GM18858 (cell line): ENCODE data around the gene GET4.
A peak's percentile ranks its signal among the peaks of the same experiment; 100 is the strongest.
"Not testable (repeated sequence)": the region's sequence is repeated elsewhere in the genome, so short reads cannot be mapped to it uniquely, and the experiment has no call there.

Experiments used
- ATAC-seq: cut with Tn5 transposase; IDR thresholded peaks from one replicate; pipeline ENCODE4 v1.9.1; 2021; ENCODE audit not compliant: unreplicated experiment

Gene GET4

DNA sequence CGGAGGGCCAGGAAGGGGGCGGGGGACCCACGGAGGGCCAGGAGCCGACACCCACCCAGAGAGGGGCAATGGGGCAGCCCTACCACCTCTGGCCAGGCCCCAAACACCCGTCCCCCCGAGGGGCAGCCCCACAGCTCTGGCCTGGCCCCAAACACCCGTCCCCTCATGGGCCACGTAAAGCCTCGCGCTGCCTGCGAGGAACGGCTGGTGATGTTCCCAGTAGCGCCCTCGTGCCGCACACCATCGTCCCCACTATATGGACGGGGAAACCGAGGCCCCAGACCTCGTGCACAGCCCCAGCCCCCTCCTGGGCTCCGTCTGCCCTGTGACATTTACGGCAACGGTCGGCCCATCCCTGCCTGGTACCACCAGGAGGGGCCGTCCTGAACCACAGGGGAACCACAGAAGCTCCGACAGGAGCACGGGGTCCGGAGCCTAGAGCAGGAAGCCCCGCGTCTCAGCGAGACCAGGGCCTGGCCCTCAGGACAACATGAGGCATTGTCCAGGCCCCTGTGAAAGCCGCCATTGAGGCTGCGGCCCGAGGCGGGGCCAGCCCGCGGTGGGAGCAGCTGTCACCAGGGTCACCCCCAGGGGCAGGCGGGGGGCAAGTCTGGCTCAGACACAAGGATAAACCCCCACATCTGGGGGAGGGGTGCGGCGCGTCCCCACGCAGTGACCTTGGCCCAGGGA, 35.6 kb downstream of the GET4 start:
- ATAC-seq = no peak

DNA sequence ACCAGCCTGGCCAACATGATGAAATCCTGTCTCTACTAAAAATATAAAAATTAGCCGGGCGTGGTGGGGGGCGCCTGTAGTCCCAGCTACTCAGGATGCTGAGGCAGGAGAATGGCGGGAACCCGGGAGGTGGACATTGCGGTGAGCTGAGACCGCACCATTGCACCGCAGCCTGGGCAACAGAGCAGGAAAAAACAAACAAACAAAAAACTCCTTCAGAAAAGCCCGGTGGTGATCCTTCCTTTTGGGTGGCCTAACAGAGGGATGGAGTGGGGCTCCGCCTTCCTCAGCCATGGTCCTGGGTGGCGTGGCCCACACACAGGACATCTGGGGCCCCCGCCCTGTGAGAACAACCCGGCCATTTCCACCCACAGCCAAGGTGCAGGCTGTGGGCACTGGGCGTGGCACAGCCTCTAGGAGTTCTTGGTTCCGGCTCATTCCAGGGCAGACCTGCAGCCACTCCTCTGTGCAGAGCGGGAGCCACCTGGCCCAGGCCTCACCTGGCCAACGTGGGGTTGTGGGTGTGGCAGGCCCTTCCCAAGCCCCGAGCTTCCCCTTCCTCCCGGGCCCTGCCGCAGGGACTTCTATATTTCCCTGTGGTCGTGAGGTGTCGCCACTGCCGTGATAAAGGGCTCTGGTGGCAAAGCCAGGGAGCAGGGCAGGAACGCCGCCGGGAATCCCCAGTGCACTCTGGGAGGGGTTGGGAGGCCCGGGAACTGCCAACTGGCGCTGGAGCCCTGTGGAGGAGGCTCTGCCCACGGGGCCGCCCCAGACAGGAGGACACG, 37.6 kb downstream of the GET4 start:
- ATAC-seq = no peak

DNA sequence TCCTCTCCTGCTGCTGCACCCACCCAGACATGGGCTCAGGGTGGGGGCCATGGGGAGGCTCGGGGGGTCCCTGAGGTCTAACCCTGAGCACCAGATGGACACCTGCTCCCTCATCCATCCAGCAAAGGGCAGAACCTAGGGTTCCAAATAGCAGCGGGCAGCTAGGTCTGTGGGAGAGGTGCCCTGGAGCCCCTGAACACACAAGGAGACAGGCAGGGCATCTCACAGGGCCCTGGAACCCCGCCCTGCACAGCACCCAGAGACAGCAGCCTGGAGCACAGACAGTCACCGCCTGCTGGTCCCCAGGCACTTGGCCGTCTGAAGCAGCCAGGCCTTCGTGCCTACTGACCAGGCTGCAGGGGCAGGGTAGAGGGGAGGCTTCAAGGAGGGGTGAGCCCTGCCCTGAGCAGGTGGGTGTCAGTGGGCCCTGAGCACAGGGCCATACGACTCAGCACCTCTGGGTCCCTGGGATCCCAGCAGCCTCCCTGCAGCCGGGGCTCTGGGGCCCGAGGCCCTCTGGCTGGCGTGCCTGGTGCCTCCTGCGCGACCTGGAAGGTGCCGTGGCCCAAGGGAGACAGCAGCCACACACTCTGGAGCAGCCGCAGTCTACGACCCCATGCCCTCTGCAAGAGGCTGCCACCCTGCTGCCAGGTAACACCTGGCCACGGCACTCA, 38.3 kb downstream of the GET4 start:
- ATAC-seq = no peak

DNA sequence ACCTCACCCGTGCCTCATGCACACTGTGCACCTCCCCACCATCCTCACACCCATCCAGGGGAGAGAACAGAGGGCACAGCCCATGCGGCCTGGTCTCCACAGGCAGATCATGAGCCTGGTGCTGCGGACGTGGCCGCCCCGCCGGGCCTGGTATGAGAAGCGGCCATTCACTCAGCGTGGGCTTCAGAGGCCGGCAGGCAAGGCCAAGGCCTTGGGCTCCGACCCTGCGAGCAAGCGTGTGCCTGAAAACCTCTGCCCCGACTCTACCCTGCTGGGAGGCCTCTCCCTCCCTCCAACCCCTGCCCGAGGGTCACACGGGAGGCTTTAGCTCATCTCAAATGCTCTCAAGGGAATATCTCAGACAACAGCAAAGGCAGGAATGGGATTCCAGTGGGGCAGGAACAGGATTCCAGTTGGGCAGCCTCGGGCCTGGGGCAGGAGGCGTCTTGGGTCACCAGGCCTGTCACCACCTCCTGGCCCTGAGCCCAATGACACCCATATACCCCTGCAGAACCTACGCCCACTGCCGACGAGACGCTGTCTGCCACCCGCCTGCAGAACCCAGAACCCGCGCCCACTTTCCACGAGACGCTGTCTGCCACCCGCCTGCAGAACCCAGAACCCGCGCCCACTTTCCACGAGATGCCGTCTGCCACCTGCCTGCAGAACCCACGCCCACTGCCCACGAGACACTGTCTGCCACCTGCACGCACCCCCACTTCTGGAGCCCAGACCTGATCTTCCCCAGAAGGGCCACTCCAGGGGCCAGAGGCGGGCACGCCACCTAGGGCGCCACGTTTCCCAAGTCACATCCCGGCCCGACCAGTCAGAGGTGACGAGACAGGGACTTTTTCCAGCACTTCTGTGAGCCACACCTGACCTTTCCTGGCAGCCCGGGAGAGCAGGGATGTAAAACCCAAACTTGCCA, 39.2 kb downstream of the GET4 start:
- ATAC-seq = no peak

DNA sequence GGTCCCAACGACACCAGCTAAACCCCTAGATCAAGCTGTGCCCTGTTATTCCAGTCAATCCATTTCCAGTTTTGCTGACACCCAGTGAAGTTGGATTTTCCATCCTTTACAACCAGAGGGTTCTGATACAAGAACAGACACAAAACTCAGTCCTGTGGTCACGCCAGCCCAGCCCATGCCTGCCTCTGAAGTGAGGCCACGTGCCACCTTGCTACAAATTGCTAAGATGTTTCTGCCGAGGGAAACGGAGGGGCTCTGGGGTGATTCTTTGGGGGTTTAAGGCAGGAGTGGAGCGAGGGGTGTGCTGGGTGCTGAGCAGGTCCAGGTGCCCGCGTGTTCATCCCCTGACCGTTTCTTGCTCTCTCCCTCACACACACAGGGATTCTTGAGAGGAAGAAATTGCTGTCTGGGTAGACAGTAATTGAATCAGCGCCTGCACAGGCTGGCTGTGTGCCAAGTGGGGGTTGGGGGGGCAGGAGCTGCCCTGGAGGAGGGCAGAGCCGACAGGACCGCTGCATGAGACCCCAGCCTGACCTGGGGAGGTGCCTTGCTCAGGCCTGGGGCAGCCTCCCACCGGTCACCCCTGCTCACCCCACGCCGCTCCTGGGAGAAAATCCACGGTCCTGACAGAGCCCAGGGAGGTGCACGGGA, 40.1 kb downstream of the GET4 start:
- ATAC-seq = no peak

DNA sequence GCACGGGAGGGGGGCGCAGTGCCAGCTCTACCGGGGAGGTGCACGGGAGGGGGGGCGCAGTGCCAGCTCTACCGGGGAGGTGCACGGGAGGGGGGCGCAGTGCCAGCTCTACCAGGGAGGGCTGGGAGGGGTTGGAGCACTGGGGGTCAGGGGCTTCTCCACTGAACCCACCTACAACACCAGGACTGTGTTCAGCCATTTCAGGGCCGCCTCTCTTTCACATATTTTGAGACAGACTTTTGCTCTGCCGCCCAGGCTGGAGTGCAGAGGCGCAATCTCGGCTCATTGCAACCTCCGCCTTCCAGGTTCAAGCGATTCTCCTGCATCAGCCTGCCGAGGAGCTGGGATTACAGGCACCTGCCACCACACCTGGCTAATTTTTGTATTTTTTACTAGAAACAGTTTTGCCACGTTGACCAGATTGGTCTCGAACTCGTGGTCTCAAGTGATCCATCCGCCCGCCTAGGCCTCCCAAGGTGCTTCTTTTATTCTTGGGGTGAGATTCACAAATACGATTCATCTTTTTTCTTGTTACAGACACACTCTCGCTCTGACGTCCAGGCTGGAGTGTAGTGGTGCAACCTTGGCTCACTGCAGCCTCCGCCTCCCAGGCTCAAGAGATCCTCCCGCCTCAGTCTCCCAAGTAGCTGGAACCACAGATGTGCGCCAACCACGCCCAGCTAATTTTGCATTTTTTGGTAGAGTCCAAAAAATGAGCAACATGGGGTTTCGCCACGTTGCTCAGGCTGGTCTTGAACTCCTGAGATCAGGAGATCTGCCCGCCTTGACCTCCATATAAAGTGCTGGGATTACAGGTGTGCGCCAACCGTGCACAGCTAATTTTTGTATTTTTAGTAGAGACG, 41.1 kb downstream of the GET4 start:
- no peak for ATAC-seq

DNA sequence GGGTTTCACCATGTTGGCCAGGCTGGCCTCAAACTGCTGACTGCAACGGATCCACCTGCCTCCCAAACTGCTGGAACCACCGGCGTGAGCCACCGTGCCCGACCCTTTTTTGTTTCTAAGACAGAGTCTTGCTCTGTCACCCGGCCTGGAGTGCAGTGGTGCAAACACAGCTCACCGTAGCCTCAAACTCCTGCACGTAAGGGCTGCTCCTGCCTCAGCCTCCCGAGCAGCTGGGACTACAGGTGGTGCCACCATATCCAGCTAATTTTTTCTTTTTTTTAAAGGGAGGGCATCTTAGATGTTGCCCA, 41.7 kb downstream of the GET4 start:
- ATAC-seq = no peak

DNA sequence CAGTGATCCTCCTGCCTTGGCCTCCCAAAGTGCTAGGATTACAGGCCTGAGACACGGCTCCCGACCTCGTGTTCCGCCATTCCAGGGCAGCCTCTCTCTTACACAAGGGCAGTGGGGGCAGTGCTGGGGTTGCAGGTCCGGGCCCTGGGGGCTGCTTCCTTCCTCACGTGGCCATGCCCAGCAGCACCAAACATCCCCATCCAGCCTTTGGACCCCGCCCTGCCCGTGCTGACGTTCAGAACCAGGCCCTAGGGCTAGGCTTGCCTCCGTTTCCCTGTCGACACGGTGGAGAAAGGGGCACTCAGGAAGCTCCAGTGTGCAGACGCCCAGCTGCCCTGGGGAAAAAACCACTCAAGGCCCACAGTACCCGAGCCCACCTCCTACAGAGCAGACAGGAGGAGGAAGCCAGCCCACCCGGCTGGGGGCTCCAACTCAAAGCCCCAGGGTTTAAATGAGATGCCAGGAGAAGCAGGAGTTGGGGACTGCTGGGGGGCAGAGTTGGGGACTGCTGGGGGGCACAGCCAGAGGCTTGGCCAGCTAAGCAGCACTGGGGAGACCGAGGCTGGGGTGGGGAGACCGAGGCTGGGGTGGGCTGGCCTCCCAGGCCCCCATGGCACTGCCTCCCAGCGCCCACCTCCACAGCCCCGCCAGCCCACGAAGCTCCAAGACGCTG, 42.2 kb downstream of the GET4 start:
- ATAC-seq = no peak

DNA sequence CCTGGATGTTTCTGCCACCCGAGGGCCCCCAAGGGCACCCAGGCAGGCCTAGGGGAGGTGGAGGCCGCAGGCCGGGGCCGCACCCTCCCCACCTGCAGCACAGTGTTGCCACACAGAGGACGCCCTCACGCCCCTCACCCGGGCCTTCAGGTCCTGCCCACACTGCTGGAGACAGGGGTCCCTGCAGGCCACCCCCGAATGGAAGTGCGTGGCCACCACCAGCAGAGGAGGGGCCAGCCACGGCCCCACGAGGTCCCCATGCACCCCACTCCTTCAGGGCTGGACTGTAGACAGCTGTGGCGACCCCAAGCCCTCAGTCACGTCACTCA, 42.7 kb downstream of the GET4 start:
- no peak for ATAC-seq

DNA sequence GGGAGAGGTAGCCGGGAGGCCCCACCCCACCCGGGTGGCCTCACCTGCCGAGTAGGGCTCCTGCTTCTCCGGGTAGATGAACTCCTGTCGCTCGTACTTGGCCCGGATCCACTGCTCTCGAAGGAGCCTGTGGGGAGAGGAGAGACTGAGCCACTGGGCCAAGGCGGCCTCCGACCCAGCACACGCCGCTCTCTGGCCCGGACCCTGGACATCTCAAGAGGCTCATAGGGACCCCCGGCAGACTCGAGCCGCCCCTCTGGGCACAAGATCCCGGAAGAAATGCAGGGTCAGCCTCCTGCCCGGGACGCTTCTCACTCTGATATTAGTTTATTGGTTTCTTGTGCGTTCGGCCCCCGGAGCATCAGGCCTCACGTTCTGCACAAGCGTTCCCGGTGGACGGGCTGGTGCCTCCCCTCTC, 43.6 kb downstream of the GET4 start:
- ATAC-seq = no peak

DNA sequence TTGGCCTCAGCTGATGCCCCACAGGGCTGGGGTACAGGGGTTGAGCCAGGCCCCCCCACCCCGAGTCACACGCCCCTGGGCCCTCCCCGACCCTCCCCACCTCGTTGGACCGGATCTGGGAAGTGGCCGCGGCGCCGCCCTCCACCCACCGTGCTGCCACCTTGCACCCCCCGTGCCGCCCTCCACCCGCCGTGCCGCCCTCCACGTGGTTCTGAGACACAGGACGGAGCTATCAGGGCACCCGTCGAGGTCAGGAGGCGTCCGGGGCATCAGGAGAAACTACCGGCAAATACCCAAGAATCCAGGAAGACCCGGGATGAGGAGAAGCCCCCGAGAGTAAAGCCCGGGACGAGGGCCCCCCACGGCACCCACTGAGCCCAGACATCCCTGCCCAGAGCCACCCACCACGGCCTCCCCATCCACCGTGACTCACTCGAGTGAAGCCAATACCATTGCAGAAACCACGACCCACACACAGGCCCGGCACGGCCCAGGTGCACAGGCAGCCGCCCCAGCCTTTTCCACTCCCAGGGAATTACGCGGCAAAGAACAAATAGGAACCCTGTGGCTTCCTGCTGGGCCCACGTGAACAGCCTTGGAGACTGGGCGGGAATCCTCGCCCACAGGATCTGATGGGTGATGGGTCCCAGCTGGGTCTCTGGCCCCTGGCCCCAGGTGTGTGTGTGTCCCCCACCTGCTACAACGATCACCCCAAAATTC, 44.2 kb downstream of the GET4 start:
- ATAC-seq = no peak

DNA sequence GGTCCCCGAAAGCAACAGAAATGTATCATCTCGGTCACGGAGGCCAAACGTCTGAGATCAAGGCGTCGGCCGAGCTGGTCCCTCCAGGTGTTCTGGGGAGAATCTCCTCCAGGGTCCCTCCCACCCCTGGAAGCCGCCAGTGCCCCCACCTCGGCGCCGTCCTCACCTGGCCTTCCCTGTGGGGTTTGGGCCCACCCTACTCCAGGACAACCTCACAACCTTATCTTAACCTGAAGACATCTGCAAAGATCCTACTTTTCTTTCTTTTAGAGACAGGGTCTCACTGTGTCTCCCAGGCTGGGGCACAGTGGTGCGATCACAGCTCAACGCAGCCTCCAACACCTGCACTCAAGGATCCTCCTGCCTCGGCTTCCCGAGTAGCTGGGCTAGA, 44.7 kb downstream of the GET4 start:
- ATAC-seq = no peak

DNA sequence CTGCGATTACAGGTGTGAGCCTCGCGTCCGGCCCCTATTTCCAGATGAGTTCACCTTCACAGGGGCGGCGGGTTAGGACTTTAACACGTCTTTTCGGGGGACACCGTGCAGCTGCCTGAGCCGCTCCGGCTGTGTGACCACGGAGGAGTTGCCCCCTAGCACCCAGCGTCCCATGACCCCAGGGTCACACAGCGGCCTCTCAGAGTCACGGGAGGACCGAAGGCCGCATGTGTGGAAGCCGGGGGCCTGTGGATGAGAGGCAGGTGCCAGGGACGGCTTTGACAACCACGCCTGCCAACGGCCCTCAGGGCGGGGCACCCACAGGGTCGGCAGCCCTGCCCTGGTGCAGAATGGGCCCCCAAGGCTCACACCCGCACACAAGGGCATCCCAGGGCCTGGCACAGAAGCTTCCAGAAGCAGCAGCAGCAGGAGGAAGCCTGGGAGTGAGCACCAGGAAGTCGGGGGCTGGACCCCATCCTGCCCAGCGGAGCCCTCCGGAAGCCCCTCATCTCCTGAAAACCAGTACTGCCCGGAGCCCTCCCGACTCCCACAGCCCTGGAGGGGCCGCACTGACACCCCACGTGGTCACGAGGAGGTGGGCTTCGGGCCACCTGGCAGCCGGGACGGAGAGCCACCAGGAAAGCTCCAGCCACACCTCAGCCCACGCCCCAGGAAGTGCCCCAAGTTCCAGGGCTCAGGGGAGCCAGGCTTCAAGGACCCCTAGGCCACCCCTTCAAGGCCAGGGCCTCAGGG, 45.4 kb downstream of the GET4 start:
- no peak for ATAC-seq

DNA sequence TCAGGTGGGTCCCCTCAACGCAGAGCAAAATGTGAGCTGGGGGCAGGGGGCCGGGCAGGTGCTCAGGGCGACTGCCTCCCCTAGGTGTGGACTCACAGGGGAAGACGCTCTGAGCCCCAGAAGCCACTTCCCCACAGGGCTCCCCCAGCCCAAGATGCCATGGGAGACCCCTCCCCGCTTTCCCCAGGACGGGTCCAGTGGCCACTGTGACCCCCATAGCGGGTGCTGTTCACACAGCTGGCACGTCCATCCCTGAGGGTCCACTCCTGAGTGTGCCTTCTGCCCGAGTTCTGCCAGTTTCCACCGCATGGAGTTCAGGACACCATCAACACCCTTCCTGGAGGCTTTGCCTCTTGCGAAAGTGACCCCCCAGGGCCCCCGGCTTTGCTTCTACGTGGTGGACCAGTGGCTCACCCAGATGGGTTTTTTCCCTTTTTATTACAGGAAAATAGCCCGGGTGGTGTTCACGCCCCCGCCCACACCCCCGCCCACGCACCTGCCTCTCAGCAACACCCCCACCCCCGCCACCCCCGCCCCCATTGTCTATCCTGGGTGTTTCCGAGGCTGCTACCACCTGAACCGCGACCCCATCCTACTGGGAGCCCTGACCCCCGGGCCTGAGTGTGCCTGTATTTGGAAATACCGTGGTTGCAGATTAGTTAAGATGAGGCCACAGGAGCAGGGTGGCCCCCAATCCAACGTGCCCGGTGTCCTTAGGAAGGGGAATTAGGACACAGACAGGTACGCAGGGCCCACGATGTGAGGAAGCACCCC, 46.2 kb downstream of the GET4 start:
- no peak for ATAC-seq

DNA sequence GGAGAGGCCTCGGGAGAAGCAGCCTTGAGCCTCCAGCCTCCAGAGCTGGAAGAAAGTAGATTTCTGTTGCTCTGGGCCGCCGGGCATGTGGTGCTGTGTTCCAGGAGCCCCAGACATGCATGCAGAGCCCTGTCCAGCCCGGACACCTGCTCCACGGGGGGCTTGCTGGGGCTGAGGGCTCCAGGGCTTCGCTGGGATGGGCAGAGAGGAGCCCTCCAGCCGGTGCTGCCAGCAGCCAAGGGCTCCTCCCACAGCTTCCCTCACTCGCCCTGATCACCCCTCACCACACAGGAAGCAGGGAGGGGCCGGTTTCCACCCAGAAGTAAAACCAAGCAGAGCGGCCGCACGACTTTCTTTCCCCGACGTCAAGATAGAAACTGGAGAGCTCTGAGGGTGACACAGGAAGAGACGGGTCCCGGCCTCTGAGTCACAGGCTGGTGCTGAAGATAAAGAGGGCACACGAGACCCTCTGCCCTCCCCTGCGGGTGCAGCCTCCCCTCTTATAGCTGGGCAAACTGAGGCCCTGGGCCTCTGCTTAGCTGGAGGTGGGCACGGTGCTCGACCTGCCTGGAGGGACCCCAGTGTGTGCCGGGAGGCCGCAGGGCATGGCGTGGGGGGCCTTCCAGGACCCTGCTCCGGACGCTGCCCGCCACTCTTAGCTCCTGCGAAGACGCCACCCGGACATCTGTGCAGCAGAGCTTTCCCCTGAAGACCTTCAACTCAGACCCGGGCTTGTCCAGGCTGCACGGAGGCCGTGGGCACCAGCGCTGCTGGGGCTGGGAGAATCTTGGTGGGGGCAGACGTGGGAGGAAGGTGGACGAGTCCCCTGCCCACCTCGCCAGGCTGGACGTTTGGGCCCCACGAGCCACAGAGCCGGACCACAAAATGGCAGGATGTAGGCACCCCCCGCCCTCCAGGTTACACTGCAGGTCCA, 47.0 kb downstream of the GET4 start:
- ATAC-seq = peak; percentile 49

DNA sequence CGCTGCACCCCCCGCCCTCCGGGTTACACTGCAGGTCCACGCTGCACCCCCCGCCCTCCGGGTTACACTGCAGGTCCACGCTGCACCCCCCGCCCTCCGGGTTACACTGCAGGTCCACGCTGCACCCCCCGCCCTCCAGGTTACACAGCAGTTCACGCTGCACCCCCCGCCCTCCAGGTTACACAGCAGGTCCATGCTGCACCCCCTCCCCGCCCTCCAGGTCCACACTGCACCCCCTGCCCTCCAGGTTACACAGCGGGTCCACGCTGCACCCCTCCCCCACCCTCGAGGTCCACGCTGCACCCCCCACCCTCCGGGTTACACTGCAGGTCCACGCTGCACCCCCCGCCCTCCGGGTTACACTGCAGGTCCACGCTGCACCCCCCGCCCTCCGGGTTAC, 47.7 kb downstream of the GET4 start:
- ATAC-seq = not testable (repeated sequence)
